ELR (cell line): ENCODE results near the gene RAPGEF2.
"Not testable (repeated sequence)": the region's sequence is repeated elsewhere in the genome, so short reads cannot be mapped to it uniquely, and the experiment has no call there.

Source experiments
- DNase-seq: peaks from one replicate; pipeline ENCODE4 v3.0.0-alpha.2; 2015; ENCODE audit warnings: low read depth

RAPGEF2 gene

DNA sequence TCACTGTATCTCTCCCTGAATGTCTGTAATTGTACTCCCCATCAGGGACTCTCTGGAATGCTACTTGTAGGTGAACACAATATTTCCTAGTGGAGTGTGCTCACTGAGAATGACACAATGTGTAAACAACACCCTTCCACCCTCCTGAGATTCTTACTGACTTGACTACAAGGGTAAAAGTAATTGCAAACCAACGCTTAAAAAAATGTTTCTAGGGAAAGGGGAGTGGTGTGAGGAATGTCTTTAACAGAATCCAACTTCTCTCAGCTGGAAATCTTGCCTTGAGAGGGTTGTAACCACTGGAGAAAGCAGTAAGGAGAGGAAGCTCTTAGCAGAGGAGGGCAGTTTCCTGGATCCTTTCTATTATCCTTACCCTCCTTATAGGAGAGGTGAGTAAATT, 5.1 kb upstream of the RAPGEF2 start:
- no peak for DNase-seq

DNA sequence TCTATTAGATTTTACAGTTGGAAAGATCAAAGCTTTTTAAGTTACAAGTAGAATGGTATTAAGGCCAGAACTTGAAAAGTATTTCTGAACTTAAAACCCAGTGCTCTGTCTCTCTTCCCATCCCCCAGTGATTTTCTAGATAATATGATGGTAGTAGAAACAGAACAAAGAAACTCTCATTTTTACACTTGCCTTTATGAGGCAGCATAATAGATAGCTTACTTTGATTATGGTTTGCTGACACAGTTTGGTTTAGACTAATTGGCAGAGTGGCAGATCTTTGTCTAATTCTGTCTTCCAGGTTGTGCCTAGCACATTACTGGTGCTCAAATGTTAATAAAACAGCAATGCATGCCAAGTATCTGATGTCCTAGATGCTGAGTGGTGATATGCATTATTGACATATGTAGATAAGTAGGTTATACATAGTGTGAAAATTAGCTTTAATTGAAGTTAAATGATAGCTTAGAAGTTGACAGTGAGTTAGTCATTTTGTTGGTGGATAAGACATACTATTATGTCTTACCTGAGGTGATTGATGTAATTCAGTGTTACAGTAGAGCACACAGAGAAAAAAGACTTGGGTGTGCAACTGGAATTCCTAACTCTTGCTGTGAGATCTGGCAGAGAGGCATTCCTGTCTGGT, 4.3 kb upstream of the RAPGEF2 start:
- DNase-seq: no peak

DNA sequence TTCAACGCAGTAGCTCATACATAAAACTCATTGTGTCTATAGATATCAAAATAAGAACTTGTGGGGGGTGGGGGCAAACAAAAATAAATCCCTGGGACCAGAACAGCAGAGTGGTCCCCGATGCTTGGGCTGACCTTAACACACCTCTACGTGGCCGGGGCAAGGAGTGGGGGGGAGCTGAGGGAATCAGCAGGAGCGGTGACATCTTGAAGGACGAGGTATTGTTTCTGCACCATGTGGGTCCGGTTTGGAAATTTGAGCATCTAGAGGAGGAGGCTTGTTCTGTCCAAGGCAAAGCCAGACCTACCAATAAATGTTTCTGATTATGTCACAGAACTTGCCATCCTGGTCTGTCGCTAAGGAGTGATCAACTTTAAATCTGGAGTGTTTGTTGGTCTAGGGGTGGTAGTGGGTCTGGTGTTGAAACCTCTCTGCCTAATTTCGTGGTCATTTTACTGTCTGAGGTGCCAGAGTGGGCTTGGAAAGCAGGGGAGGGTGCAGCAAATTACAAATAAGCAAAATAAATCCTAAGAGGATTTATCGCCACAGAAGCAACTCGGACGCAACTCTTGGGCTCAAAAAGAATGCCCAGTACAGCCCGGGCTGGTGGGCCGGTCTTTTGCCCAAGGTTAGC, 774 bp upstream of the RAPGEF2 start:
- DNase-seq: peak; percentile 18

DNA sequence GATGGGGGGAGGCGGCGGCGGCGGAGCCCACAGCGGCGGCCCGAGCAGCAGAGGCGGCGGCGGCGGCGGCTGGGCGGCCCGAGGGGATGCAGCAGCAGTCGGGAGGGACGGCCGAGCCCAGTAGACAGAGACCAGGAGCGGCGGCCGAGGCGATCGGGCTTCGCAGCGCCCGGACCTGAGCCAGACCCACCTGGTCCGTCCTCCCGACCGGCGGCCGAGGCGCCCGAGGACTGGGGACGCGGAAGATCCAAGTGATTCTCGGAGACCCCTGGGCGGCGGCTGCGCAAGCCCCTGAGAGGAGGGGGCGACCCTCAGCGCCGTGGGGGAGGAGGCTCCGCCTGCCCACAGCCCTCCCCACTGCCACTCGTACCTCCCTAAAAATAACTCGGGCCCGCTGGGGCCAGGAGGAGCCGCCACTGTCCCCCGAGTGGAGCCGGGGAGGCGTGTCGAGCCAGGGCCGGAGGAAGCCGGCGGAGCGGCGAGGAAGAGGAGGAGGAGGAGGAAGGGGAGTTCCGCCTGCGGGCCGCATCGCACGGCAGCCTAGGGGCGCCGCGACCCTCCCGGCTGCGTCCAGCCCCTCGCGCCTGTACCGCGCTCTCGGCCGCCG, 608 bp downstream of the RAPGEF2 start:
- DNase-seq: peak; percentile 46

DNA sequence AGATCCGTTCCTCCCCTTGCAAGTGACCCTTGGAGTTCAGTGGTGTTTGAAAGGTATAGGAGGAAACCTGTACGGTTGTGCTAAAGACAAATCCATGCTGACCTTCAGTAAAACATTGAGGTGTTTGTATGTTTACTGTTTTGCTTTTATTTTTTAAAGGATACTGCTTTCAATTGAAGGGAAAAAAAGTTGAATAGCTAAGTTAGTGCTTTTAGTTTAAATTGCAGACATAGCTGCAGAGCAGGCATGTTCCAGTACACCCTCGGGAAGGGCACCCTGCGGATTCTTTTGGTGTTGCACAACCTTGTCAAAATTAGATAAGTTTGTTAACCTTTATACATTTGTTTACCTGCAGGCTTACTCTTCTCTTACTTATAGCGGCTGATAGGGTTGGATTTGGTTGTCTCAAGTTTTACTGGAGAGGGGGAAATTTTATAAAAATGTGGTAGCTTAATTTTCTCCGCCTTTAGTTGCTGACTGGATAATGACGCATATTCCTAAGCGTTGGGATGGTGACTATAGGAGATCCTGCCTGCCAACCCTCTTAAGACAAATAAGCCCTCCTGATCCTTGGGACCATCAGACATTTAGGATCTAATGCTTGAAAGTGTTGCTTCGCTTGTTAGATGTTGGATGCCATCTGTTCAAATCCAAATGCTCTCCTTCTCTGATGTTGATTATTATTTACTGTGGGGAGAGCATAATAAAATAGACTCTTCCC, 2.0 kb downstream of the RAPGEF2 start:
- DNase-seq: peak; percentile 65

DNA sequence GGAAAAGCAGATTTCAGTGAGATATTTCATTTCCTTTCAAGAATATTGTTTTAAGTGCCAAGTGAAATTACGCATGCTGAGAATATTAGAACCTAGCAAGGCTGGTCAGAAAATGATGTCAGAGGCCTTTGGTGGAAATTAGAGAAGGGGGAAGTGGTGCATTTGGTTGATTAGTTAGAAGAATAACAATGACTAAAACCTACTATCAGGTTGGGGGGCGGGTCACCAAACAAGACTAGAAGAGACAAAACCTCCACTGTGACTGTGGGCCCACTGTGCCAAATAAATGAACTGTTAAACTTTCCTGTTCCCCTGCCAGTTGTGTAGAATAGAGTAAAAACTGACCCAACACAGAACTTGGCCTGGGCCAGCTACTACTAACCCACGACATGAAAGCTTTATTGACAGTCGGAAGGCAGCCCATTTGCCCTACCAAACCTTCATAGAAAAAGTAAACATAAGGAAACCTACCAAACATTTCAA, 2.9 kb downstream of the RAPGEF2 start:
- peak; percentile 32 for DNase-seq

DNA sequence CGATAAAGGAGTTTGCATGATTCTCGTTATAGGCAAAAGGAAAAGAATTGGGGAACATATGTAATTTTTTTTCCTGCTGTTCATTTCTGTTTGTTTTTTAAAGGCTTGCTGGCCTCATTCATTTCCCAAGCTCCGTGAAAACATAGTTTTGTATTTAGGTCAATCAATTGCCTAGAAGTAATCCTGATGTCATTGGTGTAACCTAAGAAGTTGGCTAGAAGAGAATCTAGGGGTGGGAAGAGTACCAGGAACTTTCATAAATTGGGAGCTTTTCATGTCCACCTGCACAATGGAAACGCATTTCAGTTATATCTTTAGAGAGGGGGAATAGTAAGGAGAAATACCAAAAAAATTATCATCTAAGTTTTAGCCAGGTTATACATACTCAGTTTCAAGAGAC, 3.8 kb downstream of the RAPGEF2 start:
- no peak for DNase-seq

DNA sequence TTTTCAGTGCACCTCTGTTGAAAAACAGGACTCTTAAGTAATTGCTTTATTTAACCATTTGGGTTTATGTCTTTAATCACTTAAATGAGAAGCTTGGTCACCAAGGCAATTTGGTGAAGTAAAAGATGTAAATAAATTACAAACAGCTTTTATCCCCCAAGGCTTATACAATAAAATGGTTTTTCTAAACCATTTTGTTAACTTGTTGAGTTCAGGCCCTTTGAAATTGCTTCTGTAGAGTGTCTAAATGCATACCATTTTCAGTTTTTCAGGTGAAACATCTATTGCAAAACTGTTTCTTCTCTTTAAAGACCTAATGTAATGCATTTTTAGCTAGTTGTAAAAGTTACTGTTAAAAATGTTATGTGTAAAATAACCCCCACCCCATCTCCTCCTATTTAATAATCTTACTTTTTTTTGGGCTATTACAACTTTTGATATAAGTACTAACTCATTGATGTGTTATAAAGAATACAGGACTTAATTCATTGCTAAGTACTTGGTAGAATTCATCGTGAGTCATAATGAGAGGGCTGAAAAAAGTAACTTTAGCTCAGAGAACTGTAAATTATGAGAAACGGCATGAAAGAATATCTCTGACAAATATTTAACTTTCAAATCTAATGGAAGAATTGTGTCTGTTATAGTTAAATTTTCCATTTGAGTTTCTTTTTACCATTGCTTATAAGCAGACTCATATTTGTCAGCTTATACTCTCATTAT, 4.5 kb downstream of the RAPGEF2 start:
- peak; percentile 40 for DNase-seq

DNA sequence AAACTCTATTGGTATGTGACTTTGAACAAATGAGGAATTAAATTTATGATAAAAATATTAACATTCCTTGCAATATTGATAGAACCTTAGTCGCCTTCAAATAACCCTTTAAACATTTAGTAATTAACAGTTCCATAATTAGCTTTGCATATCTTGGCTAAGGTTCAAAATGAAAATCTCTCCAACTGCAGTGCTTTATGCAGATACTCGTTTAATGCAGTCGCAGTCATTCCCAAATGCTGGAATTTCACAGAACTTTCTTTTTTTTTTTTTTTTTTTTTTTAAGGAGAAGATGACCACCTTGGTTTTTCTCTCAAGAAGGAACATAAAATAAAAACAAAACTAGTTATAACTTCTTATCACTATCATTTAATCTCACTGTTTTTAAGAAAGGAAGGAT, 5.2 kb downstream of the RAPGEF2 start:
- no peak for DNase-seq

DNA sequence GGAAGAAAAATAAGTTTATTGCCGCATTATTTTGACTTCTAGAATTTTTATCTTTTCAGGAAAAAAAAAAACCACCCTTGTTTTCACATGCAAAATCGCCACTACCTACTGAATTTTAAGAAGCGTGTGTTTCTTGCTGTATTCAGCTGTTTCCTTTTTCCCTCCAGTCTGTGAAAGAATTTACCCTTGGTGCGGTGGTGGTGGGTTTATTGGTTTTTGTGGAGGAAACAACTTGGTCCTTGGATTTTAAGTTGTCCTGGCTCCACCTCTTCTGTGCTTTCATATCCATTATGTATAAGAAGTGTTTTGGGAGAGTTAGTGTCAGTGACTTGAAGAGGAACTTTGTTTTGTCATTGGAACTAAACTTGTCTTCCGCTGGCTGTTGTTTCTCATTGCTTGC, 8.1 kb downstream of the RAPGEF2 start:
- DNase-seq: no peak

DNA sequence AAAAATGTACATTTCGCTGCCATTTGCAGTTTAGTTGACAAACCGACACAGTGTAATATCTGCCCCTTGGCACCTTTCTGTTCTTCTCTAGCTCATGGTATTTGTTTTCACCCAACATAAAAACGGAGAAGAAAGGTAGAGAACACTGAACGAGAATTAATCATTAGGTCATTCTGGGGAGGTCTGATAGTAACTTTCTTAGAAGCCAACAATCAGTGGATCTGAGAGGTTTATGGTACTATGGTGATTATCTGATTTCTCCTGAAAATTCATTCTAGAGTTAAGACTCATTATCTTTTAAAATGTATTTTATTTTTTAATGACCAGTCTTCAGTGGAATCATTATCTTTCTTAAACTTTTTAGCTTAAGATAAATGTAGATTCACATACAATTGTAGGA, 8.5 kb downstream of the RAPGEF2 start:
- no peak for DNase-seq

DNA sequence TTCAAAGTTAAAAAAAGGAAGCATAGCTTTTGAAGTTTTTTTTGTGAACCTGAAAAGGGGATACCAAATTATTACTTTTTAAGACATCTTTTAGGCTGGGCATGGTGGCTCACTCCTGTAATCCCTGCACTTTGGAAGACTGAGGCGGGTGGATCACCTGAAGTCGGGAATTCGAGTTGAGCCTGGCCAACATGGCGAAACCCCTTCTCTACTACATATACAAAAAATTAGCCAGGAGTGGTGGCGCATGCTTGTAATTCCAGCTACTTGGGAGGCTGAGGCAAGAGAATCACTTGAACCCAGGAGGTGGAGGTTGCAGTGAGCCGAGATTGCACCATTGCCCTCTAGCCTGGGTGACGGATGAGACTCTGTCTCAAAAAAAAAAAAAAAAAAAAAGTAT, 10.5 kb downstream of the RAPGEF2 start:
- DNase-seq: not testable (repeated sequence)

DNA sequence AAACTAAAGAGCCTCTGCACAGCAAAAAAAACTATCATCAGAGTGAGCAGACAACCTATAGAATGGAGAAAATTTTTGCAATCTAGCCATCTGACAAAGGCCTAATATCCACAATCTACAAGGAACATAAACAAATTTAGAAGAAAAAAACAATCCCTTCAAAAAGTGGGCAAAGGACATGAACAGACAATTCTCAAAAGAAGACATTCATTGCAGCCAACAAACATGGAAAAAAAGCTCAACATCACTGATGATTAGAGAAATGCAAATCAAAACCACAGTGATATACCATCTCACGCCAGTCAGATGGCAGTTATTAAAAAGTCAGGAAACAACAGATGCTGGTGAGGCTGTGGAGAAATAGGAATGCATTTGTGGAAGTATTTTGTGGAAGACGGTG, 13.2 kb downstream of the RAPGEF2 start:
- DNase-seq: not testable (repeated sequence)

DNA sequence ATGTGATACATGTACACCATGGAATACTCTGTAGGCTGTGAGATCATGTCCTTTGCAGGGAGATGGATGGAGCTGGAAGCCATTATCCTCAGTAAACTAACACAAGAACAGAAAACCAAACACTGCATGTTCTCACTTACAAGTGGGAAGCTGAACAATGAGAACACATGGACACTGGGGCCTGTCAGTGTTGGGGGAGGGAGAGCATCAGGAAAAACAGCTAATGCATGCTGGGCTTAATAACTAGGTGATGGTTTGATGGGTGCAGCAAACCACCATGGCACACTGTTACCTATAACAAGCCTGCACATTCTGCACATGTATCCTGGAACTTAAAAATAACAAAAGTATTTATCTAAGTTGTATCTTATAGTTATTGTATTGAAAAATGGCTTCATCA, 13.8 kb downstream of the RAPGEF2 start:
- not testable (repeated sequence) for DNase-seq

DNA sequence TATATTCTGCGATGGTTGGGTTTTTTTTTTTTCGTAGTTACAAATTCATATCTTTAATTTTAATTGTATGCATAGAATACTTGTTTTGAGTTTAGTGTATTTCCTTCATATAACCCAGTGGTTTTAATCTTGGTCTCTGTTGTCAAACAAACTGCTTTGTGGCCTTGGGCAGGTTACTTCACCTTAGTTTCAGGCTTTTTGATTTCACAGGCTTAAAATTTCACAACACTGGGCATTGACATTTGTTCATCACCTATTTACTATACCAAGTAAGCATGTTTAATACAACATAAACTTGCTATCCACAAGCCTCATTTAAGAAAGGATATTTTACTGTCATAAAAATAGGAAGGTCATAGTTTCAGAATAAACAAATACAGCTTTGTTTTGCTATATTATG, 14.7 kb downstream of the RAPGEF2 start:
- DNase-seq: no peak

DNA sequence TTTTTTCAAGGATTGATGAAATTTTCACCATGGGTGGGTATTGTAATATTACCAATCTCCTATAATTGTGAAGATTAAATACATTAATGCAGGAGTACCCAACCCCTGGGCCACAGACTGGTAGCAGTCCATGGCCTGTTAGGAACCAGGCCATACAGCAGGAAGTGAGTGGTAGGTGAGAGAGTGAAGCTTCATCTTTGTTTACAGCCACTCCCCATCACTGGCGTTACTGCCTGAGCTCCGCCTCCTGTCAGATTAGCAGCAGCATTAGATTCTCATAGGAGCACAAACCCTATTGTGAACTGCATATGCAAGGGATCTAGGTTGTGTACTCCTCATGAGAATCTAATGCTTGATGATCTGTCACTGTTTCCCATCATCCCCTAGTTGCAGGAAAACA, 15.1 kb downstream of the RAPGEF2 start:
- peak; percentile 11 for DNase-seq

DNA sequence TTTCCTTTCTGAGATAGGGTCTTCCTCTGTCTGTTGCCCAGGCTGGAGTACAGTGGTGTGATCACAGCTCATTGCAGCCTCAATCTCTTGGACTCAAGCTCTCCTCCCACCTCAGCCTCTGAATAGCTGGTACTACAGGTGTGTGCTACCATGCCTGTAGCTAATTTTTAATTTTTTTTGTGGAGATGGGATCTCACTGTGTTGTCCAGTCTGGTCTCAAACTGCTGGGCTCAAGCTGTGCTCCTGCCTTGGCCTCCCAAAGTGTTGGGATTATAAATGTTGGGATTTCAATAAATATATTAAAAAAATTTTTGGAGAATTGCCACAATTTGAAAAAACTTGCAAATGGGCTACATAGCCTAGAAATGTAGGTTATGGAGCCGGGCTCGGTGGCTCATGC, 18.5 kb downstream of the RAPGEF2 start:
- no peak for DNase-seq

DNA sequence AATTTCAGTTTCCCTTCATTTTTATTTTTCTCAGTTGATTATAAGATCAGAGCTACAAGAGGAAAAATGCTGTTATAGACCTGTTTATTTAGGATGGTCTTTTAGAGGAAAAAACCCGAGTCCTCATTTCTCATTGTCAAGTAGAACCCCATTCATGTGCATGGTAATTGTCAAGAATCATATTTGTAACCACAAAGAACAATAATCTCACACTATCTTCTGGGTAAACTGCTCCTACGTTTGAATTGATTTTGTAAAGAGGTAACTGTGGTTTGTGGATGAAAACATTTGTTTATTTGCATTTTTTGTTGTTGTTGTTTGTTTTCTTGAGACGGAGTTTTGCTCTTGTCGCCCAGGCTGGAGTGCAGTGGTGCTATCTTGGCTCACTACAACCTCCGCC, 23.8 kb downstream of the RAPGEF2 start:
- DNase-seq: no peak

DNA sequence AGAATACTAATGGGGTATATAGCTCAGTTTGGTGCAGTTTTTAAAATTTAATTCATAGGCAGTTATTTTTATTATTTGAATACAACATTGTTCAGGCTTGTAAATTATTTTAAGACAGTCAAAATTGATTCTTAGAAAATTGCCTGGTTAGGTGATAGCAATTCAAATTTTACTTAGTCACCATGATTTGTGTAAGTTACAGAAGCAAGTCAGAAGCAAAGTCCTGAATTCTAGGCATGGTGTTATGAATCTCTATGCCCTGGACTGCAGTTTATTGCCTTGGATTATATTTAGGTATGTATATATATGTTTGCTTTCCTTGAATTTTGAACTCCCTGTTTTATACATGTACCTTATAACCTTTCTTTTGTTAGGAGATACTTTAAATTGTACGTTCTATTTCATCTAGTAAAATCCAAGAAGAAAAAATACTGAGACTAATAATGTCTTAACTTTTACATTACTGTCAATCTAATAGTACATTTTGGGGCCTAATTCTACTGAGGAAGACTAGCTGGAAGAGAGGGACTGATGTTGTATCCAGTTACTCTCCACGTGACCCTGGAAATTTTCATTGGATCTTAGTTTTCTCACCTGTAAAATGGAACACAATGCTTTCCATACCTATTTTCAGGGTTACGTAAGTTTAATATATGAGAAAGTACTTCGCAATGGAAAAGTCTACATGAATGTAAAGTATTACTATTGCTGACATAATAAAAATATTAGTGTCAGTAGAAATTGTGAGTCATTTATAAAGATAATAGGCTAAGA, 25.1 kb downstream of the RAPGEF2 start:
- DNase-seq: no peak

DNA sequence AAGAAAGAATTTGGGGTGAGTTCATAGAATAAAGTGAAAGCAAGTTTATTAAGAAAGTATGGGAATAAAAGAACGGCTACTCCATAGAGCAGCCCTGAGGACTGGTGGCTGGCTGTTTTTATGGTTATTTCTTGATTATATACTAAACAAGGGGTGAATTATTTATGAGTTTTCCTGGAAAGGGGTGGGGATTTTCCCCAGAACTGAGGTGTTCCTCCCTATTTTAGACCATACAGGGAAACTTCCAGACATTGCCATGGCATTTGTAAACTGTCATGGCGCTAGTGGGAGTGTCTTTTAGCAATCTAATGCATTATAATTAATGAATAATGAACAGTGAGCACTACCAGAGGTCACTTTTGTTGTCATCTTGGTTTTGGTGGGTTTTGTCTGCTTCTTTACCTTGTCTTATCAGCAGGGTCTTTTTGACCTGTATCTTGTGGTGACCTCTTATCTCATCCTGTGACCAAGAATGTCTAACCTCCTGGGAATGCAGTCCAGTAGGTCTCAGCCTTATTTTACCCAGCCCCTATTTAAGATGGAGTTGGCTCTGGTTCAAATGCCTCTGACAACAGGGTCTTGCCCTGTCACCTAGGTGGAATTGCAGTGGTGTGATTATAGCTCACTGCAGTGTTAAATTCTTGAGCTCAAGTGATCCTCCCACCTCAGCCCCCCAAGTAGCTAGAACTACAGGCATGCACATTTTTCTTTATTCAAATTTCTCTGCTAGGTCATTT, 27.1 kb downstream of the RAPGEF2 start:
- DNase-seq: no peak

DNA sequence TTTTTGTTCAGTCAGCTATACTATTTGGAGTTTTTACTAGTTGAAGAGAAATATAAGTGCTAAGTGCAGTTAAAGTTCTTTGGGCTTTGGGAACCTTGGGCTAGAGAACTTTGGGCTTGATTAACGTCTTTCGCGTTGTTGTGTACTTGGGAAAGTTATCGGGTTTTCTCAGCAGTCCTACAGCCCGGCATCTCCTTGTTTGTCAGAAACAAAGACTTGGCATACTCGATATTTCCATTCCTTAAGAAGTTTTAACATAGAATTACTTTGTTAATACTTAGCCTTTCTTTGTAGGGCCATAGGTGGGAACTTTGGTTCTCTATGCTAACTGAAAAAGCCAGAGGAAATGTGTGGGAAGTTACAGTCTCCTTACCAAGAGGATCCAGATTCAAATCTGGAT, 28.7 kb downstream of the RAPGEF2 start:
- DNase-seq: no peak
